ENCODE measurements around the gene RGS21.

RGS21 gene

DNA sequence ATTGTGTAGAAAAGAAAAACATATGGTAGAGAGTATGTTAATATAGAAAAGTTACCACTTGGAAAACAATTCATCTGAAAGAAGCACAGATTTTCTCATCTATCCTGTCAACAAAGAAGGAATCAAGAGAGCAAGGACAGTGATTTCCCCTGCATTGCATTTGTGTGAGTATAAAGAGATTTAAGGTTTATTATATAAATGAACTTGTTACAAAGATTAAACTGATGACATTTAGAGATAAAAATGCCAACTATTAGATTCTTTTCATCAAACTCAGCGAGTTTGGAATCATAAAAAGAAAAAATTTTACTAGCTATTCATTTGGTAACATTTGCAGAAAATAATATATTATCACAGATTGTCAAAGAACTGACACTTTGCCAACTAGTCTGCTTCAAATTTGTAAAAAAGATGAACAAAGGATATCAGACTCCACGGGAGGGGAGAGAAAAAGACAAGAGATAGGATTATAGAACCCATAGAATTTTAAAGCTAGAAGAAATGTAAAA is at the start of gene RGS21:
Gene RGS21, plus strand, starts transcription at position 51 of the 509 bp plus-strand sequence. CDS start 26,045 bp downstream, outside the sequence.
- TF ChIP-seq, protein P1, sequence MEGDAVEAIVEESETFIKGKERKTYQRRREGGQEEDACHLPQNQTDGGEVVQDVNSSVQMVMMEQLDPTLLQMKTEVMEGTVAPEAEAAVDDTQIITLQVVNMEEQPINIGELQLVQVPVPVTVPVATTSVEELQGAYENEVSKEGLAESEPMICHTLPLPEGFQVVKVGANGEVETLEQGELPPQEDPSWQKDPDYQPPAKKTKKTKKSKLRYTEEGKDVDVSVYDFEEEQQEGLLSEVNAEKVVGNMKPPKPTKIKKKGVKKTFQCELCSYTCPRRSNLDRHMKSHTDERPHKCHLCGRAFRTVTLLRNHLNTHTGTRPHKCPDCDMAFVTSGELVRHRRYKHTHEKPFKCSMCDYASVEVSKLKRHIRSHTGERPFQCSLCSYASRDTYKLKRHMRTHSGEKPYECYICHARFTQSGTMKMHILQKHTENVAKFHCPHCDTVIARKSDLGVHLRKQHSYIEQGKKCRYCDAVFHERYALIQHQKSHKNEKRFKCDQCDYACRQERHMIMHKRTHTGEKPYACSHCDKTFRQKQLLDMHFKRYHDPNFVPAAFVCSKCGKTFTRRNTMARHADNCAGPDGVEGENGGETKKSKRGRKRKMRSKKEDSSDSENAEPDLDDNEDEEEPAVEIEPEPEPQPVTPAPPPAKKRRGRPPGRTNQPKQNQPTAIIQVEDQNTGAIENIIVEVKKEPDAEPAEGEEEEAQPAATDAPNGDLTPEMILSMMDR (IDR thresholded peaks at IDR 0.05; ENCODE audit: insufficient read depth, low read depth, low read length, missing control alignments), result no peak
- H3K4me3 ChIP-seq (ENCODE audit: low read length), result no peak within 1 kb of the TSS
- DNase-seq (ENCODE audit: low read depth), result no peak

DNA sequence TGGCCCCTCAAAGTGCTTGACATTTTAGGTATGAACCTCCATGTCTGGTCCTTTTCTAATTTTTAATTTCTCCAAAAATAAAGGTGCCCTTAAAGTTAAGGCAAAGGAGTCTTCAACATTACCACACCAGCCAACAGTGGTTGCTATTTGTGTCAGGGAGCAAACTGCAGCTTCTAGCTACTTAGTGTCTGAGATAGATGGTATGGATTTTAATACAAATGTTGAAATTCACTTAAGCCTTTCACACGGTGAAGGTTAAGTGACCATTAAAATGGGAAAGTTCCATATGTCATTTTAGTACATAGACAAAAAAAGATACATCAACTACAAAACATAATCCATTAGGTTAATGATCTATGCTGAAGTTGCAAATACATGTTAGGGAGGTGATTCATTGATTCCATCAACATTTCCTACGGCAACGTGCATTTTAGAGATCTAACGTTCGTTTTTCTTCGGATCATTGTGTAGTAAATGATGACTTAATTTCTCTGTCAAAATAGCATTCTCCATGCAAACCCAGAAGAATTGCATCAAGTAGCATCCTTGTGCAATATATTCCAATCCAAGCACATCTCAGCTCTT is 48.2 kb upstream of the RGS21 start:
- no peak overlapping the region for H3K4me3 ChIP-seq (ENCODE audit: low read length)
- no peak for DNase-seq (ENCODE audit: low read depth)
- TF ChIP-seq, protein P1 (IDR thresholded peaks at IDR 0.05; ENCODE audit: insufficient read depth, low read depth, low read length, missing control alignments), result no peak

GRCh38 chr1:192270398-192270797 is 46.4 kb upstream of the RGS21 start:
- H3K4me3 ChIP-seq (ENCODE audit: low read length), result no peak overlapping the region
- TF ChIP-seq, protein P1 (IDR thresholded peaks at IDR 0.05; ENCODE audit: insufficient read depth, low read depth, low read length, missing control alignments), result no peak
- peak; percentile 73 for DNase-seq (ENCODE audit: low read depth)

DNA sequence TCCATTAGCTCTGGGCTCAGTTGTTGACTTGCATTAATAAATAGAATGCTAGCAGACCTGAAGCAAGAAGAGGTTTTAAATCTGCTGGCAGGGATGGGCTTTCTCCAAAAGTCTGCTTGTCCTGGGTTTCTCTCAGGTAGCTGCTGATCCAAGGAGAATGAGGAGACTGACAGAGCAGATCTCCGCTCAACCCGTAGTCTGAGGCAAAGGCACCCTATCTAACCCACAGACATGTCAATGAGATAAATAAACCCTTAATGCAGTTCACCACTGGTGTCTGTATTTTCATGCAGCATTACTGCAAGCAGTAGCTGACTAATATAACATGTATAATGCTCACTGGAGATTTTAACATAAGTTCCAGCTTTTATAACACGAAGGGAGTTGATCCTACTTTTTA is 44.1 kb upstream of the RGS21 start:
- TF ChIP-seq, protein P1 (IDR thresholded peaks at IDR 0.05; ENCODE audit: insufficient read depth, low read depth, low read length, missing control alignments), result no peak
- DNase-seq (ENCODE audit: low read depth), result no peak
- no peak overlapping the region for H3K4me3 ChIP-seq (ENCODE audit: low read length)

GRCh38 chr1:192274588-192274987 is 42.2 kb upstream of the RGS21 start:
- no peak for DNase-seq (ENCODE audit: low read depth)
- TF ChIP-seq, protein P1 (IDR thresholded peaks at IDR 0.05; ENCODE audit: insufficient read depth, low read depth, low read length, missing control alignments), result no peak
- no peak overlapping the region for H3K4me3 ChIP-seq (ENCODE audit: low read length)

- H3K4me3 ChIP-seq (ENCODE audit: low read length), result no peak overlapping the region
- DNase-seq (ENCODE audit: low read depth), result no peak
- TF ChIP-seq, protein P1 (IDR thresholded peaks at IDR 0.05; ENCODE audit: insufficient read depth, low read depth, low read length, missing control alignments), result no peak
Observed at GRCh38 chr1:192277635-192278034, 39.2 kb upstream of the RGS21 start.

DNA sequence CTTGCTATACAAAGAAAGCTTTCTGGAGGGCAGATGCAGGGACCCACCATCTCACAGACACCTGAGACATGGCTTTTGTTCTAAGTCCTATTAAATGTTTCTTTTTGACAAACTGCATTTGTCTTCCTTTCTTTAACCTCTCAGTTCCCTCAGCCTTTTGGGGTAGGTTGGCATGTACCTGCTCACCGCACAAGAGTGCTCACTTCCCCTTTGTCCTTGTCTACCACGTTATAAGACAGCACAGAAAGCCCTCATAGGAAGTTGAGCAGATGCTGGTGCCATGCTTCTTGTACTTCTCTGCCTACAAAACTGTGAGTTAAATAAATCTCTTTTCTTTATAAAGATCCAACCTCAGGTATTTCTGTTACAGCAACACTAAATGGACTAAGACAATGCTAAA is 31.9 kb upstream of the RGS21 start:
- H3K4me3 ChIP-seq (ENCODE audit: low read length), result no peak overlapping the region
- no peak for DNase-seq (ENCODE audit: low read depth)
- TF ChIP-seq, protein P1 (IDR thresholded peaks at IDR 0.05; ENCODE audit: insufficient read depth, low read depth, low read length, missing control alignments), result no peak

Data from epithelial cell of esophagus (primary cell).